GM10847 (cell line): ENCODE measurements around the gene CAV2.

ENCODE experiments used
- POLR2A ChIP-seq: IDR thresholded peaks from 2 replicates; pipeline ENCODE4 v1.6.1; 2011; ENCODE audit not compliant: insufficient read length; ENCODE audit errors: extremely low read depth

The CAV2 gene

GRCh38 chr7:116509982-116510579, 10.5 kb downstream of the CAV2 start:
- TF ChIP-seq POLR2A: no peak

- no peak for TF ChIP-seq POLR2A
Measured at GRCh38 chr7:116510795-116511194, 11.3 kb downstream of the CAV2 start.

GRCh38 chr7:116511552-116512519, 12.3 kb downstream of the CAV2 start:
- no peak for TF ChIP-seq POLR2A

- no peak for TF ChIP-seq POLR2A
Measured at GRCh38 chr7:116512520-116513188, 13.1 kb downstream of the CAV2 start.

GRCh38 chr7:116515584-116515983, 16.0 kb downstream of the CAV2 start:
- TF ChIP-seq POLR2A: no peak

GRCh38 chr7:116516324-116516723, 16.8 kb downstream of the CAV2 start:
- no peak for TF ChIP-seq POLR2A

GRCh38 chr7:116517626-116518025, 18.1 kb downstream of the CAV2 start:
- no peak for TF ChIP-seq POLR2A

GRCh38 chr7:116518961-116519360, 19.4 kb downstream of the CAV2 start:
- TF ChIP-seq POLR2A: no peak

- no peak for TF ChIP-seq POLR2A
Measured at GRCh38 chr7:116521046-116521664, 21.6 kb downstream of the CAV2 start.

GRCh38 chr7:116522247-116522646, 22.7 kb downstream of the CAV2 start:
- no peak for TF ChIP-seq POLR2A

GRCh38 chr7:116524221-116524608, 24.7 kb downstream of the CAV2 start:
- no peak for TF ChIP-seq POLR2A

- TF ChIP-seq POLR2A: no peak
Measured at GRCh38 chr7:116524609-116525297, 25.2 kb downstream of the CAV2 start, which contains the start of gene CAV1. CAV1 (plus strand) TSS chr7:116525036; CDS start chr7:116525063, 27 bp downstream.

GRCh38 chr7:116525298-116525912, 25.9 kb downstream of the CAV2 start:
- no peak for TF ChIP-seq POLR2A
